ENCODE results near the gene MOB3B.

MOB3B gene

GRCh38 chr9:27529316-27530278 lies at the start of gene MOB3B:
MOB3B (minus strand) TSS chr9:27529814; CDS start chr9:27455550, 74,264 bp downstream.
- DNase-seq (ENCODE audit: low read depth): peak; percentile 61

- peak; percentile 92 for DNase-seq (ENCODE audit: low read depth)
These were observed 44.3 kb upstream of the MOB3B start for GRCh38 chr9:27573634-27574590.

DNA sequence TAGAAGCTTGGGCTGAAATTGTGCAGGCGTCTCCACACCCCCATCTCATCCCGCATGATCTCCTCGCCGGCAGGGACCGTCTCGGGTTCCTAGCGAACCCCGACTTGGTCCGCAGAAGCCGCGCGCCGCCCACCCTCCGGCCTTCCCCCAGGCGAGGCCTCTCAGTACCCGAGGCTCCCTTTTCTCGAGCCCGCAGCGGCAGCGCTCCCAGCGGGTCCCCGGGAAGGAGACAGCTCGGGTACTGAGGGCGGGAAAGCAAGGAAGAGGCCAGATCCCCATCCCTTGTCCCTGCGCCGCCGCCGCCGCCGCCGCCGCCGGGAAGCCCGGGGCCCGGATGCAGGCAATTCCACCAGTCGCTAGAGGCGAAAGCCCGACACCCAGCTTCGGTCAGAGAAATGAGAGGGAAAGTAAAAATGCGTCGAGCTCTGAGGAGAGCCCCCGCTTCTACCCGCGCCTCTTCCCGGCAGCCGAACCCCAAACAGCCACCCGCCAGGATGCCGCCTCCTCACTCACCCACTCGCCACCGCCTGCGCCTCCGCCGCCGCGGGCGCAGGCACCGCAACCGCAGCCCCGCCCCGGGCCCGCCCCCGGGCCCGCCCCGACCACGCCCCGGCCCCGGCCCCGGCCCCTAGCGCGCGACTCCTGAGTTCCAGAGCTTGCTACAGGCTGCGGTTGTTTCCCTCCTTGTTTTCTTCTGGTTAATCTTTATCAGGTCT lies 43.5 kb upstream of the MOB3B start, which contains the start of gene C9orf72:
TSS of gene C9orf72 (minus strand) at position 564 of the 716 bp plus-strand sequence. CDS start 6,361 bp downstream, outside the sequence.
- peak; percentile 76 for DNase-seq (ENCODE audit: low read depth)

GRCh38 chr9:27572566-27572917 lies 42.9 kb upstream of the MOB3B start:
- DNase-seq (ENCODE audit: low read depth): peak; percentile 47

- no peak for DNase-seq (ENCODE audit: low read depth)
These were observed 42.4 kb upstream of the MOB3B start for GRCh38 chr9:27572061-27572460.

- DNase-seq (ENCODE audit: low read depth): no peak
These were observed 41.4 kb upstream of the MOB3B start for GRCh38 chr9:27571011-27571410.

DNA sequence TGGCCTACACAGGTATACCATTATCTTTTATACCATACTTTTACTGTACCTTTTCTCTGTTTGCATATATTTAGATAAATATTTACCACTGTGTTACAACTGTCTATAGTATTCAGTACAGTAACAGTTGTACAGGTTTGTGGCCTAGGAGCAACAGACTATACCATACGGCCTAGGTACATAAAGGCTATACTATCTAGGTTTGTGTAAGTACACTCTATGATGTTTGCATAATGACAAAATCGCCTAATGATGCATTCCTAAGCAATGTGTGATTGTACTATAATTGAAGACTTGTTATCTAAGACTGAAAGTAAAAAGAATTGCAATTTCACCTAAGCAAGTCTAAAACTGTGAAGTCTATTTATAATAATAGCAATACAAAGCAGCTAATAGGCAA lies 39.8 kb upstream of the MOB3B start:
- no peak for DNase-seq (ENCODE audit: low read depth)

DNA sequence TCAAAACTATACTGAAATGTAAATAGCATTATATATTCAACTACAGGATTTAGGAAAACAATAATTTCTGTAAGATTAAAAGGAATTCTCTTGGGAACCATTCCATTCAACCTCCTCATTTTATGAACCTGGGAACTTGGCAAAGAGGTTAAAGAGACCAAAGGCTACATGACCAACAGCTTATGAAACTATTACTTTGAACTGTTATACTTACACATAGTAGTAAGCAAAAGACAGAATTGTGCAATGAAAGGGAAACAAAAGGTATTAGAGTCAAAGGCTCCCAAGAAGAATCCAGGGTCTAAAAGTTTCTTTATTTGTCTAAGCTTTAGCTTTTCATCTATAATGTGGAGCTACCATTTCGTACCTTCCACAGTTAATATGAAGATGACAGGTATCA lies 36.5 kb upstream of the MOB3B start:
- no peak for DNase-seq (ENCODE audit: low read depth)

DNA sequence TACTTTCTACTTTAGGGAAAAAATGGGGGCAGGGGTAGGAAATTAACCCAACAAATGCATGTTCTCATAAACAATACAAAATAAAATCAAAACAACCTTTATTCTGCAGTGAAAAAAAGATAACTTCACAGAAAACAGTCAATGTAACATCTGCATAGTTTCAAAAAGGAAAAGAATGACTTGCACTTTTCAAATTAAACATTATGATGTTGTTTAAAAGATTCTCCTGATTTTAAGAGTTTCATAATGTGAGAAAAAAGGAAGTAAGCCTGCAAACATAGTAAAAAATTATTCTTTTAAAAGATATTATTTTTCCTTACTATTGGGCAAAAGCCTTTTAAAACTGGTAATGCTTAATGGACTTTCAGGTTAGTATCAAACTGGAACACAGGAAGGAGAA lies 36.1 kb upstream of the MOB3B start:
- DNase-seq (ENCODE audit: low read depth): no peak

- DNase-seq (ENCODE audit: low read depth): no peak
These were observed 35.1 kb upstream of the MOB3B start for GRCh38 chr9:27564670-27565069.

- DNase-seq (ENCODE audit: low read depth): no peak
These were observed 34.3 kb upstream of the MOB3B start for GRCh38 chr9:27563738-27564430.

DNA sequence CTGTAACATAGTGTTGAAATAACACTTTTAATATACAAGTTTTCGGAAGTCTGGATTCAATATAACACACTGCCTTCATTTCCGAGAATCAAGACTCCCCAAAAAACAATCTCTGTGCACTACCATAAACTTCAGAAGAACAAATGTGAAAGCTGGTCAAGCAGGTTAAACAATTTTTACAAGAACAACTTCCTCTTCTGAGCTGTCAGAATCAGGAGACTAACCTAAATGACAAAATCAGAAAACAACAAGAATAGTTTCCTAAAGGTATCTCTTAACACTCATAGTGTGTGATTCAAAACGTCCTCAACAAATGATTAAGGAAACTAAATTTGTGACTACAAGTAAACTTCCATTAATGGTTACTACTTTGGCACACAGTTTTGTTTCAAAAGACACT lies 32.1 kb upstream of the MOB3B start:
- no peak for DNase-seq (ENCODE audit: low read depth)

DNA sequence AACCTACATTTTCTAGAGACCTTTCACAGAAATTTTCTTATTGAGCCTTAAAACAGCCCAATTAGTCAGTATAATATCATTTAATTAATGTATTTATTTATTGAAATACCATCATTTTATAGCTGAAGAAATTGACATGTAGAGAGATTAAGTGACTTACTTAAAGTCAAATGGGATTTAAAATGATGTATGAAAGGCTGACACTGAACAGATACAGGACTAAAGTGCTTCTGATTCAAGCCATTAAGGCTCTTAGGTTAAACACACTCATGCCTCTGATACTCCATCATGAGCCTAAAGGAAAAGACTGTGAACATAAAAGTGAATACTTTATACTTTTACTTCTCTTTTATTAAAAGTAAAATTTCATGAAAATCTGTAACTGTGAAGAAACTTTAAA lies 30.8 kb upstream of the MOB3B start:
- DNase-seq (ENCODE audit: low read depth): no peak

DNA sequence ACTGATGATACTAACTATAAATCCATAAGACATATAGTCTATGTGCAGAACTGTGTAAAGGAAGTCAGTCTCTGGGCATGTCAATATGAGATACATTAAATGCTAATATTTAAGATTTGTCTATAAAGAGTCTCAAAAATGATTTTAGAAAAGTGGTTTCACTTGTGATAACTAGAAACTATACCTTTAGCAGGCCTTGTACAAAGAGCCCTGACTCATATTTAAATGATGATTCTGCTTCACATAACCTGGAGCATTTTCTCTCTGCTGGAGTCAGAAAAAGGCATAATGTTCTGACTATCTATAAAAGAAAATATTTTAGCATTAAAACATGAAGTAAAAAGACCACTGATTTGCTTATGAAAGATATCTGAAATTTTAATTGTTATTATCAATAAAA lies 28.7 kb upstream of the MOB3B start:
- DNase-seq (ENCODE audit: low read depth): no peak

DNA sequence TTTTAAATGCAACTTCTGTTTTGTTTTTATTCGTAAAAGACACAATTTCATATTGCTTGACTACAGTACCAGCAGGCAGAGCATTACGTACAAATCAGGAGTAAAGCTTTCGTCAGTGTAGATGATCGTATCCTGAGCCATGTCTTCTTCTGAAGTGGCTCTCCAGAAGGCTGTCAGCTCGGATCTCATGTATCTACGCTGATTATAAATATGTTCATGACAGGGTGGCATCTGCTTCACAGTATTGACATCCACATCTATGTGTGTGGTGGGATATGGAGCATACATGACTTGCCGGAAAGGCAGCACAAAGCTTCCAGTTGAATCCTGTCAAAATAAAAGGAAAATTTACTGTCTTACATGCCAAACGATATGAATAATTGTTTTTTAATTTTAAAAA lies 26.9 kb upstream of the MOB3B start:
- DNase-seq (ENCODE audit: low read depth): no peak

- DNase-seq (ENCODE audit: low read depth): no peak
These were observed 25.1 kb upstream of the MOB3B start for GRCh38 chr9:27554712-27555111.

- no peak for DNase-seq (ENCODE audit: low read depth)
These were observed 19.7 kb upstream of the MOB3B start for GRCh38 chr9:27549196-27549755.

- no peak for DNase-seq (ENCODE audit: low read depth)
These were observed 18.6 kb upstream of the MOB3B start for GRCh38 chr9:27548055-27548741.

DNA sequence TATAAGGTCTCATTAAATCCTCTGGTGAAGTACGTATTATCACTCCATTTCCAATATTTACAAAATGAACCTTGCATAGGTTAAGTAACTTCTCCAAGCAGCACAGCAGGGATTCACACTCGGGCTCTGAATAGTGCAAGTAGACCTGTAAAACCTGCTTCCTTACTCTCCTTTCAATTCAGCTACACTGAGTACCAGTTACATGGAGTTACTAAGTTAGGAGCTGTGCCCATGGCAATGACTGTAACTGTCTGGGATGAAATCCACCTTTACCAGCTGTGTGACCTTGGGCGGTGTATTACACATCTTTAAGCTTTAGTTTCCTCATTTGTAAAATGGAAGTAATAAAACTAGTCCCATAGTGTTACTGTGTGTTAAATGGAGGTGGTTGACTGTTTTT lies 15.9 kb upstream of the MOB3B start:
- no peak for DNase-seq (ENCODE audit: low read depth)

DNA sequence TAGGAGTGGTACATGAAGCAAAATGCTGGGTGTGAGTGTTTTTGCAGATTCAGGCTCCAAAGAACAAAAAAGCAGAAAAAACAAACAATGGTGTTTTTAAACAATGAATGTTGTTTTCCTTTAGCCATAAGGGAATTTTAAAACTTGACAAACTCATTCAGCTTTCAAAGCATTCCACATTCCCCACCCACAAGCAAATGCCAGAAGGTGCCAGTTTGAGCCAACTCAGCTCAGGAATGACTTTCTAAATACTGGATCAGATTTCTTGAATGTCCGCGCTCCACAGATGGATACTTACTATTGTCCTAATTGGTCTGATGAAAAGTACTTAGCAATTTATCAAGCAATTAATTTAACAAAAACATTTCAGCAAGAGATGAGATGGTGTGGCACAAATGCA lies 12.9 kb upstream of the MOB3B start:
- DNase-seq (ENCODE audit: low read depth): no peak
